Measurements from ENCODE around the gene NLRP1. TPM values are rescaled to one million over a fixed set of nuclear protein-coding genes. Genes with fewer than 3 reads are reported as not detected.

NLRP1 gene
- total RNA-seq, 1 experiment from 2014 or later: 0.57 TPM

DNA sequence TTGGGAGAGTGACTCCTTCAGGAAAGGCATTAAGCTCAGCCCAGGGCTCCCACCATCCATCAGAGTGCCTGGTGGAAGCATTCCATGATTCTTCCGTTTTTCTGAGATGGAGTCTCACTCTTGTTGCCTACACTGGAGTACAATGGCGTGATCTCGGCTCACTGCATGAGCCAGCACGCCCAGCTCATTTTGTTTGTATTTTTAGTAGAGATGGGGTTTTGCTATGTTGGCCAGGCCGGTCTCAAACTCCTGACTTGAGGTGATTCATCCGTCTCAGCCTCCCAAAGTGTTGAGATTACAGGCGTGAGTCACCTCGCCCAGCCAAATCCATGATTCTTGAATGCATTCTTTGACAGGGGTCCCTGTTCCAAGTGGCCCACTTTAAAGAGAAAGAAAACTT is 74.8 kb downstream of the NLRP1 start:
- no peak for DNase-seq
- intact Hi-C loops (cut with micrococcal nuclease; ENCODE audit: unreplicated experiment): no loop called here
- Mint-ChIP-seq H3K27me3 (ENCODE audit: unreplicated experiment) (peaks cover 53% of the 10 kb centered on the region), H3K27ac (ENCODE audit: unreplicated experiment) (no peak overlapping the region), H3K36me3 (ENCODE audit: insufficient read depth, unreplicated experiment) (no peaks in the 10 kb centered on the region), H3K4me1 (ENCODE audit: low read depth, unreplicated experiment) (no peaks in the 10 kb centered on the region), H3K4me3 (ENCODE audit: low read depth, unreplicated experiment) (no peak overlapping the region), H3K9me3 (ENCODE audit: low read depth, unreplicated experiment) (peaks cover 3% of the 10 kb centered on the region)
- TF ChIP-seq, protein P1, sequence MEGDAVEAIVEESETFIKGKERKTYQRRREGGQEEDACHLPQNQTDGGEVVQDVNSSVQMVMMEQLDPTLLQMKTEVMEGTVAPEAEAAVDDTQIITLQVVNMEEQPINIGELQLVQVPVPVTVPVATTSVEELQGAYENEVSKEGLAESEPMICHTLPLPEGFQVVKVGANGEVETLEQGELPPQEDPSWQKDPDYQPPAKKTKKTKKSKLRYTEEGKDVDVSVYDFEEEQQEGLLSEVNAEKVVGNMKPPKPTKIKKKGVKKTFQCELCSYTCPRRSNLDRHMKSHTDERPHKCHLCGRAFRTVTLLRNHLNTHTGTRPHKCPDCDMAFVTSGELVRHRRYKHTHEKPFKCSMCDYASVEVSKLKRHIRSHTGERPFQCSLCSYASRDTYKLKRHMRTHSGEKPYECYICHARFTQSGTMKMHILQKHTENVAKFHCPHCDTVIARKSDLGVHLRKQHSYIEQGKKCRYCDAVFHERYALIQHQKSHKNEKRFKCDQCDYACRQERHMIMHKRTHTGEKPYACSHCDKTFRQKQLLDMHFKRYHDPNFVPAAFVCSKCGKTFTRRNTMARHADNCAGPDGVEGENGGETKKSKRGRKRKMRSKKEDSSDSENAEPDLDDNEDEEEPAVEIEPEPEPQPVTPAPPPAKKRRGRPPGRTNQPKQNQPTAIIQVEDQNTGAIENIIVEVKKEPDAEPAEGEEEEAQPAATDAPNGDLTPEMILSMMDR (IDR thresholded peaks at IDR 0.05; ENCODE audit: unreplicated experiment): no peak
- CTCF ChIA-PET: no interaction called here
- no TSS peak for BruUV-seq (replicated peaks)

DNA sequence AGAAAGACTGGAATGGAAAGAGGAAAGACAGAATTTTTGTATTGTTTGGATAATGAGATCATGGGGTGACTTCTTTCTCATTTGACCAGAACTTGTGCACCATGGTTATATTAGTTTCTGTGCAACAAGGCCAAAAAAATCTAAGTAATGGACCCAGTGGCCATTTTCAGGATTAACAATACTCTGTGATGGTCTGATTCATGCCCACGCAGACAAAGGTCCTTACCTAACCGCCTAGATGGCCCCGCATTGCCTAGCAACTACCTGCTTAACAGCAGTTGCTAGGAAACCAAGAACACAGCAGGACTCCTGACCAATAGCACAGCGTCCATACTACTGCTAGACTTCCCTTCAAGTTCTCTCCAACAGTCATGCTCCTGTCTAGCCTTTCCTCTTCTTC is 75.5 kb downstream of the NLRP1 start:
- no TSS peak for BruUV-seq (replicated peaks)
- DNase-seq: no peak
- no peak overlapping the region for H3K27ac Mint-ChIP-seq (ENCODE audit: unreplicated experiment)
- H3K9me3 Mint-ChIP-seq (ENCODE audit: low read depth, unreplicated experiment): peaks cover 3% of the 10 kb centered on the region
- peaks cover 53% of the 10 kb centered on the region for H3K27me3 Mint-ChIP-seq (ENCODE audit: unreplicated experiment)
- CTCF ChIA-PET: interaction anchor here (0.6 kb wide), 1 partner anchor 13 kb away, joined by 4 read pairs; no protein-coding TSS in a partner anchor
- no peaks in the 10 kb centered on the region for H3K36me3 Mint-ChIP-seq (ENCODE audit: insufficient read depth, unreplicated experiment)
- intact Hi-C loops (cut with micrococcal nuclease; ENCODE audit: unreplicated experiment): no loop called here
- H3K4me3 Mint-ChIP-seq (ENCODE audit: low read depth, unreplicated experiment): no peak overlapping the region
- no peaks in the 10 kb centered on the region for H3K4me1 Mint-ChIP-seq (ENCODE audit: low read depth, unreplicated experiment)
- TF ChIP-seq, protein P1 (IDR thresholded peaks at IDR 0.05; ENCODE audit: unreplicated experiment): no peak

DNA sequence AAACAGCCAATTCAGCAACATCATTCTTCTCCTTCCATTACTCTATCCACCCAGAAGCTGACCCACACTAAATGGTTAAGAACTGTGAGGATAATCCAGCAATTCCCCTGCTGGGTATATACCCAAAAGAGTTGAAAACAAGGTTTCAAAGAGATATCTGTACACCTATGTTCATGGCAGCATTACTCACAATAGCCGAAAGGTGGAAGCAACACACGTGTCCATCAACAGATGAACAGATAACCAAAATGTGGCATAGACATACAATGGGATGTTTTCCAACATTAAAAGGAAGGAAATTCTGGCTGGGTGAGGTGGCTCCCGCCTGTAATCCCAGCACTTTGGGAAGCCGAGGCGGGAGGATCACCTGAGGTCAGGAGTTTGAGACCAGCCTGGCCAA is 78.0 kb downstream of the NLRP1 start:
- TF ChIP-seq, protein P1 (IDR thresholded peaks at IDR 0.05; ENCODE audit: unreplicated experiment): no peak
- BruUV-seq (replicated peaks): no TSS peak
- CTCF ChIA-PET: no interaction called here
- intact Hi-C loops (cut with micrococcal nuclease; ENCODE audit: unreplicated experiment): no loop called here
- H3K4me1 Mint-ChIP-seq (ENCODE audit: low read depth, unreplicated experiment): no peaks in the 10 kb centered on the region
- H3K4me3 Mint-ChIP-seq (ENCODE audit: low read depth, unreplicated experiment): no peak overlapping the region
- H3K27ac Mint-ChIP-seq (ENCODE audit: unreplicated experiment): no peak overlapping the region
- no peaks in the 10 kb centered on the region for H3K9me3 Mint-ChIP-seq (ENCODE audit: low read depth, unreplicated experiment)
- H3K27me3 Mint-ChIP-seq (ENCODE audit: unreplicated experiment): peaks cover 57% of the 10 kb centered on the region
- DNase-seq: no peak
- no peaks in the 10 kb centered on the region for H3K36me3 Mint-ChIP-seq (ENCODE audit: insufficient read depth, unreplicated experiment)

DNA sequence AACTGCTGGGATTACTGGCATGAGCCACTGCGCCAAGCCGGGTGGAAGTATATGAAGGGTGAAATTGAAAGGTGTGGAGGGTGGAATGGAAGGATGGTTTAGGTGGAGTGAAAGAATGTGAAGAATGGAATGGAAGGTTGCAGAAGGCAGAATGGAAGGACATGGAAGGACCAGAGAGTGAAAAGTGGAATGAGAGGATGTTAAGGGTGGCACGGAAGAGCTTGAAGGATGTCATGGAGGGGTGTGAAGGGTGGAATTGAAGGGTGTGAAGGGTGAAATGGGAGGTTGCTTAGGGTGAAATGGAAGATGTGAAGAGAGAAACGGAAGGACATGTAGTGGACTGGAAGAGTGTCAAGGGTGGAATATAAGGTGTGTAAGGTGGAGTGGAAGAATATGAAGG is 81.8 kb downstream of the NLRP1 start:
- peaks cover 60% of the 10 kb centered on the region for H3K27me3 Mint-ChIP-seq (ENCODE audit: unreplicated experiment)
- H3K9me3 Mint-ChIP-seq (ENCODE audit: low read depth, unreplicated experiment): peaks cover 3% of the 10 kb centered on the region
- BruUV-seq (replicated peaks): no TSS peak
- H3K27ac Mint-ChIP-seq (ENCODE audit: unreplicated experiment): no peak overlapping the region
- intact Hi-C loops (cut with micrococcal nuclease; ENCODE audit: unreplicated experiment): no loop called here
- no peak for DNase-seq
- CTCF ChIA-PET: no interaction called here
- H3K4me3 Mint-ChIP-seq (ENCODE audit: low read depth, unreplicated experiment): no peak overlapping the region
- peaks cover 11% of the 10 kb centered on the region for H3K36me3 Mint-ChIP-seq (ENCODE audit: insufficient read depth, unreplicated experiment)
- TF ChIP-seq, protein P1 (IDR thresholded peaks at IDR 0.05; ENCODE audit: unreplicated experiment): no peak
- H3K4me1 Mint-ChIP-seq (ENCODE audit: low read depth, unreplicated experiment): no peaks in the 10 kb centered on the region

Data from Calu3 (cell line).